Activated CD8-positive, alpha-beta memory T cell treated with anti-CD3 and anti-CD28 coated beads, Interleukin-2, amount 50 U/mL, for 48 hours (primary cell): Measurements from ENCODE around the gene RAB32.

Experiments used
- DNase-seq: peaks from one replicate; pipeline ENCODE4 v3.0.0-alpha.2; 2020

RAB32 gene

DNA sequence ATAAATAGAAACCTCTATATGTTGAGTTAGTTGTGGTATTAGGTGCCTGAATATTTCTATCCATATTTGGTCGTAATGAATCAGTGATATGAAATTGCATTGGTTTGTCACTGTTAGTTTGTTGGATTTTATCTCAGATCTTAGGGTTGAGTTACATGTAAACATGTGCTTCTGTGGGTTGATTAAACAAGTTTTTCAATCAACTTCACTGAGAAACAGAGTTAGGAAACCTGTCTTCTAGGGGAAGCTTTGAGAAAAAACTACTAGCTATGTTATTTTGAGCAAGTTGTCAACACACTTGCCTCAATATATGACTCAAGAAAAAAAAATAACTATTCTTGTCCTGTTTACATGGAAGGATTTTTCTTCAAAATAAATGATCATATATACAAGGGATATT is 40.3 kb downstream of the RAB32 start:
- DNase-seq: no peak

- no peak for DNase-seq
Measured at GRCh38 chr6:146587459-146587858, 43.8 kb downstream of the RAB32 start.

DNA sequence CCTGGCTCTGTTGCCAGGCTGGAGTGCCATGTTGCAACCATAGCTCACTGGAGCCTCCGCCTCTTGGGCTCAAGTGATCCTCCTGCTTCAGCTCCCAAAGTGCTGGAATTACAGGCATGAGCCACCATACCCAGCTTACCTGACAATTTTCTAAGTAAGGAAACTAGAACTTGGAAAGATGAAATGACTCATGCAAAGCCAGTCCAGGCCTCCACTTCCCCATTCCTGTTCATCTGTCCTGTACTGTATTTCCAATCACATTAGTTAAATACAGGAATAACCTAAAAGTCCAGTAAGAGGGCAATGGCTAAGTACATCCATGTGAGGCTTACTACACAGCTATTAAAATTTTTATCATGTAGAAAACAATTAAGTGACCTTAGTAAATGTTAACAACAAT is 46.9 kb downstream of the RAB32 start:
- DNase-seq: no peak

- DNase-seq: no peak
Measured at GRCh38 chr6:146592451-146592850, 48.8 kb downstream of the RAB32 start.

DNA sequence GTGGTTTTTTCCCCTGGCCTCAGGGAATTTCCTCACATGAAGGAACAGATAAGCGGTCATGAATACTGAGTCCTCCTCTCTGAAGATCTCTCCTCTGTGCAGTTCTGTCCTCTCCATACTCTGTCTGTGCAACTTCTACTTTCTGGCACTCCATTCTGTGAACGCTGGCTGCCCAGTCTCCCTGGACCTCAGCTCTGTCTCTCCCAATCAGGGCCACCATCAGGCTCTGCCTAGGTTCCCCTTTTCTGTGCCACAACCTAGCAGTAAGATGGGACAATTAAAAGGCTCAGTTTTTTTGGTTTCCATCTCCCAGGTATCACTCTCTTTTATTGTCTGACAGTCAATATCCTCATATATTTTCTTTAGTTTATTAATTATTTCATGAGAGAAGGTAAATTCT is 50.4 kb downstream of the RAB32 start:
- no peak for DNase-seq

- DNase-seq: no peak
Measured at GRCh38 chr6:146594495-146594894, 50.9 kb downstream of the RAB32 start.

DNA sequence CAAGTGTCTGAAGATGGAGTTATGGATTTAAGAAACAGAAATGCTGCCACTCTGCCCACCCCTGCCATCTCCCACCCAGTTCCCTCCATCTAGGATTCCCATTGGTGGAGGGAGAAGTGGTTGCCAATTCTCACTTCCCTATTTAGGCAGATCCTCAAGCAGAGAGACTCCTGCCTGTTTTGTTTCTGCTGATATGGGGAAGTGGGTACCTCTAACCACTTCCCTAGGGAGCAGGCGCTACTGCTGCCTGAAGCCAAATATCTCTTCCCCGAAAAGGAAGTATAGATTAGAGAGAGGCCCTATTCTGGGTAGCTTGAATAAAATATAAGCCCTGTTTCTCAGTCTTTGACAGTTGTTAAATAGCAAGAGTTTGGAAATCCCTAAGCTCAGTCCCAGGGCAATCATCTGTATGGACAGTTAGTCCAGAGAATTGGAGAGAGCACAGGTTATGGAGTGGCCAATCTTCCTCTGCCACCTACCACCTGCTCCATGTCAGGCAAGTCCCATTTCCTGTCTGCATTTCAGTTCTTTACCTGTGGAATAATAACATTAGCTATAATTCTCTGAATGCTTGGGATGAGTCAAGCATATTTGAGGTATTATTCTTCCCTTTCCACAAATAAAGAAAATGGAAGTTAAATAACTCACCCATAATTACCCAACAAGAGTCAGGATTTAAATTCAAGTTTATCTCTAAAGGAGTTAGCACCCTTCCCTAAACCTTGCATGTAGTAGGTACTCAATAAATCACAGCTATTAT is 52.5 kb downstream of the RAB32 start:
- no peak for DNase-seq

- no peak for DNase-seq
Measured at GRCh38 chr6:146598772-146599405, 55.3 kb downstream of the RAB32 start, which contains the start of gene ADGB. Gene ADGB, plus strand, starts transcription at chr6:146598972. Its CDS starts 69 bp downstream, at chr6:146599041.

DNA sequence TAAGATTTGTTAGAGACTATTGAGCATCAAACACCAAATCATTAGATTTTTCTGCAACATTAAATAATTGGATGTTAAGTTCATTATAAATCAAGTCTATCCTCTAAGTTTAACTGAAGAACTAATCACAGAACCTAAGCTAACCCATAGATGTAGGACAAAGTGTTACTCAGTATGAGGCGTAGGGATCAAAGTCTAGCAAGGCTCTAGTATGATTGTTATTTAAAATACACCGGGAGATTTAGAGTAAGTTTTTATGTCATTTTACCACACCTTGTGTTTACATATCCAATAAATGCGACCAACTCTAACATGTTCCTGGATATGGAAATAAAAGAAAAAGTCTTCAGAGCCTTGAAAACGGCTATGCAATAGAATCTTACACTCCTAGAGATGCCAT is 57.7 kb downstream of the RAB32 start:
- no peak for DNase-seq

- no peak for DNase-seq
Measured at GRCh38 chr6:146602526-146602925, 58.9 kb downstream of the RAB32 start.
